ENCODE measurements around the gene HEXA.

Gene HEXA

DNA sequence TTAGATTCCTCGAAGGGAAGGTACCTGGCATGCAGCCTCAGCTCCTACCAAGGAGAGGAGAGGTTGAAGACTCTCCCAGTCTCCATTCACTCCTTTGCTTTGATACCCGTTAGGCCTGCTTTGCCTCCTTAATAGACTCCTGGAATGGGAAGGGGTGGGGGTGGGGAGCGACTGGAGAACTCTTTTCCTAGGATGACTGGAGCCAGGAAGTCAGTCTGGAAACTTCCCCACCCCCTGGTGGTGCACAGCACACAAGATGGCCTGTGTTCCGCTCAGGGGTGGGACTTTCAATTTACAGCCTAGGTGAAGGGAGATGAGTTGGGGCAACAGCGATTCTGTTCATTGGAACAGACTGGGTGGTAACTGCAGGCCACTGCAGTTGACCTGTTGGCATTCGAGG, 34.5 kb downstream of the HEXA start:
- no peak overlapping the region for H3K4me3 ChIP-seq (ENCODE audit: low read length)
- TF ChIP-seq, protein P1, sequence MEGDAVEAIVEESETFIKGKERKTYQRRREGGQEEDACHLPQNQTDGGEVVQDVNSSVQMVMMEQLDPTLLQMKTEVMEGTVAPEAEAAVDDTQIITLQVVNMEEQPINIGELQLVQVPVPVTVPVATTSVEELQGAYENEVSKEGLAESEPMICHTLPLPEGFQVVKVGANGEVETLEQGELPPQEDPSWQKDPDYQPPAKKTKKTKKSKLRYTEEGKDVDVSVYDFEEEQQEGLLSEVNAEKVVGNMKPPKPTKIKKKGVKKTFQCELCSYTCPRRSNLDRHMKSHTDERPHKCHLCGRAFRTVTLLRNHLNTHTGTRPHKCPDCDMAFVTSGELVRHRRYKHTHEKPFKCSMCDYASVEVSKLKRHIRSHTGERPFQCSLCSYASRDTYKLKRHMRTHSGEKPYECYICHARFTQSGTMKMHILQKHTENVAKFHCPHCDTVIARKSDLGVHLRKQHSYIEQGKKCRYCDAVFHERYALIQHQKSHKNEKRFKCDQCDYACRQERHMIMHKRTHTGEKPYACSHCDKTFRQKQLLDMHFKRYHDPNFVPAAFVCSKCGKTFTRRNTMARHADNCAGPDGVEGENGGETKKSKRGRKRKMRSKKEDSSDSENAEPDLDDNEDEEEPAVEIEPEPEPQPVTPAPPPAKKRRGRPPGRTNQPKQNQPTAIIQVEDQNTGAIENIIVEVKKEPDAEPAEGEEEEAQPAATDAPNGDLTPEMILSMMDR (conservative IDR thresholded peaks at IDR 0.05; ENCODE audit: low read depth, low read length), result peak; percentile 45
- no peak for DNase-seq (ENCODE audit: low read depth)

DNA sequence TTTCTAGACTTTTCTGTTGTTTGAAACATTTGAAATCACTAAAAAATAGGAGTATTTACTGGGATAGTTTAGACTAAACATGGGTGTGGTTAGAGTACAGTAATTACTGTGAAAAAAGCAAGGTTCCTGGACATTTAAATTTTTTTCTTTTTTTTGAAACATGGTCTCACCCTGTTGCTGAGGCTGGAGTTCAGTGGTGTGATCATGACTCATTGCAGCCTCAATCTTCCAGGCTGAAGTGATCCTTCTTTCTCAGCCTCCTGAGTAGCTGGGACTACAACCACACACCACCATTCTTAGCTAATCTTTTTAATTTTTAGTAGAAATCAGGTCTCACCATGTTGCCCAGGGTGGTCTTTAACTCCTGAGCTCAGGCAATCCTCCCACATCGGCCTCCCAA, 35.4 kb downstream of the HEXA start:
- DNase-seq (ENCODE audit: low read depth), result no peak
- no peak overlapping the region for H3K4me3 ChIP-seq (ENCODE audit: low read length)
- TF ChIP-seq, protein P1 (conservative IDR thresholded peaks at IDR 0.05; ENCODE audit: low read depth, low read length), result no peak

DNA sequence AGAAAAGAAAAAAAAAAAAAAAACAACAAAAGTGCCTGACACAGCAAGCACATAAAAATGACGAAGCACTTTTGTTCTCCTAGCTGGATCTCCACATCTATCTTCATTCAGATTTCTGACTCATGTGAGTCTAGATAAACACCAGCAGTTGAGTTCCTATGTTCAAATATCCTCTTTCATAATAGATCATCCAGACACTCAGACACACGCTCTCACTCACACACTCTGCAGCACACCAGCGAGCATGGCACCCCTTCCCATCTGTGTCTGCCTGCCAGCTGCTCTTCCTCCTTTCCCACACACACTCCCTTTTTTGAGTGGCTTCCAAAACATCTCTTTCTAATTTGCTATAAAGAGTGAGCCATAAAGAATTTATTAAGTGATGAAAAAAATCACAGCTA, 36.0 kb downstream of the HEXA start:
- no peak overlapping the region for H3K4me3 ChIP-seq (ENCODE audit: low read length)
- TF ChIP-seq, protein P1 (conservative IDR thresholded peaks at IDR 0.05; ENCODE audit: low read depth, low read length), result no peak
- no peak for DNase-seq (ENCODE audit: low read depth)

DNA sequence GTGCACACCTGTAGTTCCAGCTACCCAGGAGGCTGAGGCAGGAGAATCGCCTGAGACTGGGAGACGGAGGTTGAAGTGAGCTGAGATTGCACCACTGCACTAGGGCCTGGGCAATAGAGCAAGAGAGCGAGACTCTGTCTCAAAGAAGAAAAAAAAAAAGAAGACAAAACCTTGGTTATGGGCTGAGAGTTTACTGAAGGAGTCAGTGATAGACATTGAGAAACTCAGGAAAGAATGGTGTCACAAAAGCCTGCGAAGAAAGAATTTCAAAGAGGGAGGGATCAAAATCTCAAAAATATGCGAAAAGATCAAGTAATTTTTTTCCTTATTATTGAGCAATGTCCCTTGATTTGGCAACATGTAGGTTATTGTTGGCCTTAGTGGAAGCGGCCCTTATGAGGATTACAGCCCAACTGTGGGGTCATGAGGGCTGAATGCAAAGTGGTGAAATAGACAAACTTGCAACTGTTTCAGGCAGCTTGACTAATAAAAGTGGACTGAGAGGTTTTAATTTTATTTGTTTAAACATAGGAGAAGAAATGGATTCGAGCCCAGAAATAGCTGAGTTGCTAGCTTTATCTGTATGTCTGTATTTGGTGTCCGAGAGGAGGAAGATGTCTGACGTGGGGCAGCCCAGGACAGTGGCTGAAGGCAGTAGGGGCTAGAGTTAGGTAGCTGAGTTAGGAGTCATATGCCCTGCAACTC, 37.0 kb downstream of the HEXA start:
- H3K4me3 ChIP-seq (ENCODE audit: low read length), result no peak overlapping the region
- TF ChIP-seq, protein P1 (conservative IDR thresholded peaks at IDR 0.05; ENCODE audit: low read depth, low read length), result no peak
- no peak for DNase-seq (ENCODE audit: low read depth)

DNA sequence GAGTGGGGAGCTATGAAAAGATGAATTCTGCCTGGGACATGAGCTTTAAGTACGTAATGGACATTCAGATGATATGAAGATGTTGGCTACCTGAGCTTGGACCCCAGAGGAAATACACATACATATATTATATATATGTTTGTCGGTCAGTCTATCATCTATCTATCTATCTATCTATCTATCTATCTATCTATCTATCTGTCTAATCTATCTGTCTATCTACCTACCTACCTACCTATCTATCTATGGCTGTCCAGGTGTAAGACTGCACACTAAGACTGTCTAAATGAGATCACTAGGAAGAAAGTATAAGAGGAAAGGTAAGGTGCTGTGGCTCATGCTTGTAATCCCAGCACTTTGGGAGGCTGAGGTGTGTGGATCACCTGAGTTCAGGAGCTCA, 37.7 kb downstream of the HEXA start:
- no peak for DNase-seq (ENCODE audit: low read depth)
- no peak overlapping the region for H3K4me3 ChIP-seq (ENCODE audit: low read length)
- TF ChIP-seq, protein P1 (conservative IDR thresholded peaks at IDR 0.05; ENCODE audit: low read depth, low read length), result no peak

DNA sequence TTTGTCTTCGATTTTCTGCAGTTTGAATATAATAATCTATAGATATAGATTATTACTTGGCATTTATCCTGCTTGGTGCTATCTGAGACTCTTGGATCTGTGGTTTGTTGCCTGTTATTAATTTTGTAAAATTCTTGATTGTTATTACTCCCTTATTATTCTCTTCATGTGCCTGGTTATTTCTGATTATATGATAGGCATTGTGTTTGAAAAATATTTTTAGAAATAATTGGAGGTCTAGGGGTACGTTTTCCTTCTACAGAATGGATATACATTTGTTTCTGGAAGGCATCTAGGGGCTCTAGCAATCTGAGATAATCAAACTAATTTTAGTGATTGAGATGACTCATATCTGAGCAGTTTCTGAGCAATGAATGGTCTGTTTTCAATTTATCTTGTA, 41.0 kb downstream of the HEXA start:
- no peak for DNase-seq (ENCODE audit: low read depth)
- TF ChIP-seq, protein P1 (conservative IDR thresholded peaks at IDR 0.05; ENCODE audit: low read depth, low read length), result no peak
- no peak overlapping the region for H3K4me3 ChIP-seq (ENCODE audit: low read length)

DNA sequence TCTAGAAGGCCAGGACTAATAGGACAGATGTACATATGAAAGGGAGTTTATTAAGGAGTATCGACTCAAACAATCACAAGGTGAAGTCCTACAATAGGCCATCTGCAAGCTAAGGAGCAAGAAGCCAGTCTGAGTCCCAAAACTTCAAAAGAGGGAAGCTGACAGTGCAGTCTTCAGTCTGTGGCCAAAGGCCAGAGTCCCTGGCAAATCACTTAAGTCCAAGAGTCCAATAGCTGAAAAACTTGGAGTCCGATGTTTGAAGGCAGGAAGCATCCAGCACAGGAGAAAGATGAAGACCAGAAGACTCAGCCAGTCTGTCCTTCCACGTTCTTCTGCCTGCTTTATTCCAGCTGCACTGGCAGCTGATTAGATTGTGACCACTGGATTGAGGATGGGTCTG, 44.8 kb downstream of the HEXA start:
- no peak for DNase-seq (ENCODE audit: low read depth)
- no peak overlapping the region for H3K4me3 ChIP-seq (ENCODE audit: low read length)
- TF ChIP-seq, protein P1 (conservative IDR thresholded peaks at IDR 0.05; ENCODE audit: low read depth, low read length), result no peak
